ENCODE measurements around the gene GRHL3.

Gene GRHL3

GRCh38 chr1:24389231-24389678 lies 70.1 kb downstream of the GRHL3 start:
- H3K4me3 ChIP-seq (ENCODE audit: low read length): no peak overlapping the region
- no peak for DNase-seq (ENCODE audit: low read depth)
- TF ChIP-seq CTCF (IDR thresholded peaks at IDR 0.05; ENCODE audit: insufficient read depth, low read depth, low read length, missing control alignments): no peak

- peak; percentile 99 for TF ChIP-seq CTCF (IDR thresholded peaks at IDR 0.05; ENCODE audit: insufficient read depth, low read depth, low read length, missing control alignments)
- DNase-seq (ENCODE audit: low read depth): peak; percentile 85
- H3K4me3 ChIP-seq (ENCODE audit: low read length): no peak overlapping the region
Observed at GRCh38 chr1:24390924-24391782, 72.0 kb downstream of the GRHL3 start.

- no peak overlapping the region for H3K4me3 ChIP-seq (ENCODE audit: low read length)
- TF ChIP-seq CTCF (IDR thresholded peaks at IDR 0.05; ENCODE audit: insufficient read depth, low read depth, low read length, missing control alignments): peak; percentile 88
- DNase-seq (ENCODE audit: low read depth): peak; percentile 72
Observed at GRCh38 chr1:24391882-24392603, 72.9 kb downstream of the GRHL3 start.

- no peak for TF ChIP-seq CTCF (IDR thresholded peaks at IDR 0.05; ENCODE audit: insufficient read depth, low read depth, low read length, missing control alignments)
- no peak overlapping the region for H3K4me3 ChIP-seq (ENCODE audit: low read length)
- no peak for DNase-seq (ENCODE audit: low read depth)
Observed at GRCh38 chr1:24392604-24392946, 73.4 kb downstream of the GRHL3 start.

GRCh38 chr1:24392982-24393650 lies 74.0 kb downstream of the GRHL3 start:
- no peak for DNase-seq (ENCODE audit: low read depth)
- TF ChIP-seq CTCF (IDR thresholded peaks at IDR 0.05; ENCODE audit: insufficient read depth, low read depth, low read length, missing control alignments): no peak
- H3K4me3 ChIP-seq (ENCODE audit: low read length): no peak overlapping the region

GRCh38 chr1:24393892-24394291 lies 74.7 kb downstream of the GRHL3 start:
- H3K4me3 ChIP-seq (ENCODE audit: low read length): no peak overlapping the region
- TF ChIP-seq CTCF (IDR thresholded peaks at IDR 0.05; ENCODE audit: insufficient read depth, low read depth, low read length, missing control alignments): no peak
- peak; percentile 90 for DNase-seq (ENCODE audit: low read depth)

Data from epithelial cell of esophagus (primary cell).